Heart right ventricle (tissue), 16 donors: ENCODE results near the gene GAS5. TPM values are rescaled to one million over a fixed set of nuclear protein-coding genes. Genes with fewer than 3 reads are reported as not detected.
"Not testable (repeated sequence)": the region's sequence is repeated elsewhere in the genome, so short reads cannot be mapped to it uniquely, and the experiment has no call there.

ENCODE experiments used
- ATAC-seq, 8 donors: fragments of 200-7000 bp; cut with Tn5 transposase; one replicate each; pipeline ENCODE4 v1.9.1; 2020; ENCODE audit warnings: mild to moderate bottlenecking in 8 of 8, moderate library complexity in 8 of 8, moderate number of reproducible peaks in 1 of 8
- DNase-seq, 2 donors: peaks; one replicate each; pipeline ENCODE4 v3.0.0-alpha.2; 2020
- H3K27ac ChIP-seq, 10 donors: fragments of 200-600 bp; sonication (generic) in 2 of 10; one replicate each; pipeline versions ENCODE4 v1.5.0 to v1.8.0; 2020 to 2022; ENCODE audit warnings: mild to moderate bottlenecking in 3 of 10
- H3K27me3 ChIP-seq, 7 donors: fragments of 200-600 bp; one replicate each; pipeline ENCODE4 v1.8.0; 2021 to 2022; ENCODE audit warnings: mild to moderate bottlenecking in 2 of 7
- H3K36me3 ChIP-seq, 9 donors: fragments of 200-600 bp; sonication (generic) in 1 of 9; one replicate each; pipeline versions ENCODE4 v1.5.0 to v1.8.0; 2020 to 2022; ENCODE audit warnings: mild to moderate bottlenecking in 2 of 9
- H3K4me1 ChIP-seq, 9 donors: fragments of 200-600 bp; sonication (generic) in 1 of 9; one replicate each; pipeline versions ENCODE4 v1.5.0 to v1.8.0; 2020 to 2022; ENCODE audit warnings: mild to moderate bottlenecking in 4 of 9
- H3K4me3 ChIP-seq, 10 donors: fragments of 200-600 bp; sonication (generic) in 2 of 10; one replicate each; pipeline versions ENCODE4 v1.5.0 to v1.8.0; 2020 to 2022; ENCODE audit warnings: mild to moderate bottlenecking in 7 of 10, moderate library complexity in 2 of 10
- H3K9me3 ChIP-seq, 11 donors: fragments of 200-600 bp in 10 of 11; sonication (generic) in 2 of 11; one replicate each; pipeline versions ENCODE4 v1.5.0 to v1.8.0; 2013 to 2022; ENCODE audit warnings: mild to moderate bottlenecking in 2 of 11, control low read depth in 1 of 11, moderate library complexity in 1 of 11
- WGBS, 2 donors: extraction: QIAGEN DNeasy Blood & Tissue Kit; methylation state at CpG; one replicate each; pipeline ENCODE4 v1.1.7; 2013; ENCODE audit warnings: inconsistent platforms in 1 of 2; 5-methylcytosine and 5-hydroxymethylcytosine counted together
- intact Hi-C, 10 donors: fragments of 100-400 bp; cut with DNase I; formaldehyde crosslinking; loops; one replicate each; pipeline versions ENCODE4 v1.11.1 to v1.14.2; 2022
- polyA plus RNA-seq, 2 donors: library from polyadenylated mRNA; stranded (reverse); fragments of 200-250 nt; gene quantifications; one replicate each; pipeline ENCODE4 v1.2.3, GENCODE V29; 2013
- total RNA-seq, 10 donors: library from RNA; stranded (reverse); fragmentation: NEBNext Ultra II Directional in 3 of 10; extraction: Animal tissue kit (Norgen Biotek cat#: 25700) in 3 of 10; gene quantifications; one replicate each; pipeline versions ENCODE4 v1.2.1 to v1.2.4, GENCODE V29; 2021 to 2023
- TF ChIP-seq, protein P1 (sequence below), 9 donors: fragments of 200-600 bp; sonication (generic) in 2 of 9; IDR thresholded peaks; one replicate each; pipeline versions ENCODE4 v1.5.0 to v1.8.0; 2021 to 2022; ENCODE audit warnings: antibody characterized with exemption in 9 of 9, mild to moderate bottlenecking in 5 of 9, moderate library complexity in 1 of 9
- donor health status: Arrhythmogenic right ventricular cardiomyopathy.
- donor health status: ischemic (EF 13 %, LVEDD 7.1; RV severe dilation, severe dysfunction).
- donor health status: healthy with polysubstance abuse.
- donor health status: DM: no; HTN: yes; CAD: no.
- donor health status: DM: no; HTN: no; CAD: no.
- donor health status: ischemic (EF 25% LVEDD 6.9; RV normal size, moderate dysfunction).
- donor health status: ischemic (EF 25% LVEDD 5.7; RV mildly dilated, moderate dysfunction).
- donor health status: healthy.
- donor health status: DM: yes; HTN: yes; CAD: no.
- donor health status: Ischemic cardiomyopathy.
- donor health status: ischemic (EF 35%, LVEDD 5.7; RV mildly dilated, moderate dysfunction).
- donor health status: nonischemic (EF 11% LVEDD 7.7; RV severe dilation, severe dysfunction).
- donor health status: DM: yes; HTN: yes; CAD: no.
- donor health status: PGD.
- donor health status: ischemic (EF 29% LVEDD 5.4; RV normal size, mild dysfunction).
- donor health status: nonischemic (EF 23%, LVEDD 6.1; RV moderate dilation, normal function).

GAS5 gene
- total and polyA plus RNA-seq, 12 donors, result 33.1 to 151 (median 45.5) TPM

DNA sequence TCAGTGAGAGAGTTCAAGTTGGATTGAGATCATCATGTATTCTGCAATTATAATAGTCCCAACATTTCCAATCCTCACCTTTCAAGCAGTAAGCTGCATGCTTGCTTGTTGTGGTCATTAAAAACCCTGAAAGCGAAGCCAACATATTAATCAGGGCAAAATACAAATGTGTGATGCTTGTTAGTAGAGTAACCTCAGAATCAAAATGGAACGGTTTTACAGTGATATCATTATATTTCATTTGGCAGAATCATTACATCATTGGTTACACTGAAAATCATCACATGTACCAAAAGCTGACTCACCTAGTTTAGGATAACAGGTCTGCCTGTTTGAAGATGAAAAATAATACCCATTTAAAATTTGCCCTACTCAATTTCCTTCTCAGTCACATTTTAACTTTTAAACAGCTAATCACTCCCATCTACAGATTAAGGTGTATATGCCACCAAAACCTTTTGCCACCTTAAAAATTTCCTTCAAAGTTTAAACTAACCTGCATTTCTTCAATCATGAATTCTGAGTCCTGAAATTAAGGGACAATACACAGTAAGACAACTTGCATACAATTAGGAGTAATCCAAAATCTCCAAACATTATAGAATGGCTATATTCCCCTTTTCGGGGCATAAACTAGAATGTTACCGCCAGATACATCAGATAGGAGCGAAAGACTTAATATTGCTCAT is 3.5 kb downstream of the GAS5 start:
- WGBS, 2 donors, result 84 to 89% methylated on average over 5 of the region's 5 CpGs
- no peak overlapping the region for H3K27ac ChIP-seq
- peaks cover 0 to 78% (median 48%) of the 10 kb centered on the region in 9 donors for H3K36me3 ChIP-seq
- intact Hi-C loops, result loop anchor here in 1 of 10 donors (10.0 kb wide), 1 partner anchor 290 kb away; the partner anchor contains the start of gene RABGAP1L
- peak overlapping the region in 1 of 10 donors; percentile 87 for H3K4me3 ChIP-seq
- H3K4me1 ChIP-seq, result peaks cover 4 to 41% (median 34%) of the 10 kb centered on the region in 9 donors
- no peaks in the 10 kb centered on the region for H3K27me3 ChIP-seq
- ATAC-seq (no peak), DNase-seq (no peak)
- TF ChIP-seq, protein P1, sequence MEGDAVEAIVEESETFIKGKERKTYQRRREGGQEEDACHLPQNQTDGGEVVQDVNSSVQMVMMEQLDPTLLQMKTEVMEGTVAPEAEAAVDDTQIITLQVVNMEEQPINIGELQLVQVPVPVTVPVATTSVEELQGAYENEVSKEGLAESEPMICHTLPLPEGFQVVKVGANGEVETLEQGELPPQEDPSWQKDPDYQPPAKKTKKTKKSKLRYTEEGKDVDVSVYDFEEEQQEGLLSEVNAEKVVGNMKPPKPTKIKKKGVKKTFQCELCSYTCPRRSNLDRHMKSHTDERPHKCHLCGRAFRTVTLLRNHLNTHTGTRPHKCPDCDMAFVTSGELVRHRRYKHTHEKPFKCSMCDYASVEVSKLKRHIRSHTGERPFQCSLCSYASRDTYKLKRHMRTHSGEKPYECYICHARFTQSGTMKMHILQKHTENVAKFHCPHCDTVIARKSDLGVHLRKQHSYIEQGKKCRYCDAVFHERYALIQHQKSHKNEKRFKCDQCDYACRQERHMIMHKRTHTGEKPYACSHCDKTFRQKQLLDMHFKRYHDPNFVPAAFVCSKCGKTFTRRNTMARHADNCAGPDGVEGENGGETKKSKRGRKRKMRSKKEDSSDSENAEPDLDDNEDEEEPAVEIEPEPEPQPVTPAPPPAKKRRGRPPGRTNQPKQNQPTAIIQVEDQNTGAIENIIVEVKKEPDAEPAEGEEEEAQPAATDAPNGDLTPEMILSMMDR (IDR thresholded peaks at IDR 0.05), result no peak
- H3K9me3 ChIP-seq, result no peaks in the 10 kb centered on the region

DNA sequence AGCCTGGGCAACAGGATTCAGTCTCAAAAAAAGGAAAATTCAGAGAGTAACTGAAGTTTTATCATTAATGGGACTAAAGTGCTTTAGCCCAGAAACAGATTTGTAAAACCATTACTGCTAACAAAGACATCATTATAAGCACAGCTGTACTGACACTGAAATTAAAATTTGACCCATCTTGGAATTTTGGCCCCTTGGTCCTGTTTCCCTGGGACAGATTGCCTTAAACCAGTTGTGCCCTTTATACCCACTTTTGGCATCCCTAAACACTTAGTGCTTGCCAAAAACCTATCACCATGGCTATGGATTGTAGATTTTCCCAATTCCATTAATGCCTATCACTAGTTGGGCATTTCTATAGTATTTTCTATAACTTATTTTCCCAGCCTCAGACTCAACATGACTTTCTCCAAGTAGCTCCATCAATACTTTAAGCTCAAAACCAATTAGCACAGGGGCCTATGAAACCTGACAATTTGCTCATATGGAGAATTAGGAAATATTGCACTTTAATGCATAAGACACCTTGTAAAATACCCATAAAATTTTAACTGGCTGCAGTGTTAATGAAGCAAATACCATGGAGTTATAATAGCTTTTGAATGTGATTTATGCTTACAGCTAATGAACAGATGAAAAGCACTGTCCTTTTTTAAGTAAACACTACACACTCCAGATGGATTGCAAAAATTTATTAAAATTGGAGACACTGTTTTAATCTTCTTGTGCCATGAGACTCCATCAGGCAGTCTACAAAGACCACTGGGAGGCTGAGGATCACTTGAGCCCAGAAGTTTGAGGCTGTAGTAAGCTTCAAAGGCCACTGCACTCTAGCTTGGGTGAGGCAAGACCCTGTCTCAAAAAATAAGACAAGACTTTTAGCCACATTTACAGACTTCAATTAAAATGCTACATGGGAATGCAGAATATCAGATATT is 4.3 kb downstream of the GAS5 start:
- Histone ChIP-seq H3K9me3 (no peaks in the 10 kb centered on the region), H3K36me3 (peaks cover 0 to 86% (median 54%) of the 10 kb centered on the region in 9 donors), H3K4me1 (peaks cover 4 to 34% (median 28%) of the 10 kb centered on the region in 9 donors), H3K27ac (no peak overlapping the region), H3K27me3 (no peaks in the 10 kb centered on the region), H3K4me3 (no peak overlapping the region)
- DNase-seq (no peak), ATAC-seq (no peak)
- TF ChIP-seq, protein P1 (IDR thresholded peaks at IDR 0.05), result no peak
- intact Hi-C loops, result loop anchor here in 1 of 10 donors (10.0 kb wide), 1 partner anchor 291 kb away; the partner anchor contains the start of gene RABGAP1L

DNA sequence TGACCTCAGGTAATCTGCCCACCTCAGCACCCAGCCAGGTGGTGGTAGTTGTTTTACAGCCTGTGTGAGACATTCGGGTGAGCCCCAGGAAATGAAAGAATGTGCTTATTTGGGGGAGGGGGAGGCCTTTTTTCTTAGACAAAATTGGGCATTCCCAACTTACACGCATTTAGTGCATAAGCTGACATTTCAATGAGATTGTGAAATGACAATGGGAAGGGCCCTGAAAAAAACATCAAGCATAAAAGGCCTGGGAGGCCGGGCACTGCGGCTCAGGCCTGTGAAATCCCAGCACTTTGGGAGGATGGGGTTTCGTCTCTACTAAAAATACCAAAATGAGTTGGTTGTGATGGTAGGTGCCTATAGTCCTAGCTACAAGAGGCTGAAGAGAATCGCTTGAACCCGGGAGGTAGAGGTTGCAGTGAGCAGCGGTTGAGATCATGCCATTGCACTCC is 5.0 kb downstream of the GAS5 start:
- peaks cover 0 to 93% (median 61%) of the 10 kb centered on the region in 9 donors for H3K36me3 ChIP-seq

DNA sequence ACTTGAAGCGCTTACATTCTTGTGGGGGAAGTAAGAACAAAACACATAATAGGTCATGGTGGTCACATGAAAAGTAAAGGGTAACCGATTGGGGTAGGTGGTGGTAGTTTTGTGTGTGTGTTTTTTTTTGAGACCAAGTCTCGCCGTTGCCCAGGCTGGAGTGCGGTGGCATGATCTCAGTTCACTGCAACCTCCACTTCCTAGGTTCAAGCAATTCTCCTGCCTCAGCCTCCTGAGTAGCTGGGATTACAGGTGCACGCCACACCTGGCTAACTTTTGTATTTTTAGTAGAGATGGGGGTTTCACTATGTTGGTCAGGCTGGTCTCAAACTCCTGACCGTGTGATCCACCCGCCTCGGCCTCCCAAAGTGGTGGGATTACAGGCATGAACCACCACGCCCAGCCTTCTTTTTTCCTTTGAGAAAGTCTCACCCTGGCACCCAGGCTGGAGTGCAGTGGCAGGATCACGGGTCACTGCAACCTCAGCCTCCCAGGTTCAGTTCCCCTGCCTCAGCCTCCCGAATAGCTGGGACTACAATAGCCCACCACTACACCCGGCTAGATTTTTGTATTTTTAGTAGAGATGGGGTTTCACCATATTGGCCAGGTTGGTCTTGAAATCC is 5.5 kb downstream of the GAS5 start:
- H3K27ac ChIP-seq, H3K9me3 ChIP-seq, DNase-seq, H3K27me3 ChIP-seq, H3K4me3 ChIP-seq: not testable (repeated sequence)
- Histone ChIP-seq H3K36me3 (peaks cover 0 to 99% (median 64%) of the 10 kb centered on the region in 9 donors), H3K4me1 (peaks cover 4 to 34% (median 26%) of the 10 kb centered on the region in 9 donors)
- 84 to 87% methylated on average over 13 of the region's 13 CpGs for WGBS, 2 donors
- peak in 1 of 8 donors; percentile 5 for ATAC-seq
- intact Hi-C loops, result loop anchor here in 1 of 10 donors (10.0 kb wide), 1 partner anchor 293 kb away; the partner anchor contains the start of gene RABGAP1L

More for the DNA sequence above, 5.0 kb downstream of the GAS5 start:
- TF ChIP-seq, protein P1 (IDR thresholded peaks at IDR 0.05), result no peak
- DNase-seq, result no peak
- intact Hi-C loops, result loop anchor here in 1 of 10 donors (10.0 kb wide), 1 partner anchor 292 kb away; the partner anchor contains the start of gene RABGAP1L
- H3K27ac ChIP-seq, result no peak overlapping the region
- WGBS, 2 donors, result 69 to 75% methylated on average over 8 of the region's 8 CpGs
- no peak overlapping the region for H3K4me3 ChIP-seq
- ATAC-seq, result no peak
- no peaks in the 10 kb centered on the region for H3K9me3 ChIP-seq
- H3K4me1 ChIP-seq, result peaks cover 4 to 34% (median 28%) of the 10 kb centered on the region in 9 donors
- no peaks in the 10 kb centered on the region for H3K27me3 ChIP-seq
